Ishikawa (cell line): Measurements from ENCODE around the gene COL4A2.

ENCODE experiments used
- CEBPB ChIP-seq: IDR thresholded peaks from 2 replicates; pipeline ENCODE4 v1.6.1; 2012
- EP300 ChIP-seq: IDR thresholded peaks from 2 replicates; pipeline ENCODE4 v1.6.1; 2012; ENCODE audit warnings: borderline replicate concordance
- FOXM1 ChIP-seq: IDR thresholded peaks from 2 replicates; pipeline ENCODE4 v1.6.1; 2012; ENCODE audit warnings: low read depth, borderline replicate concordance
- REST ChIP-seq: IDR thresholded peaks from 2 replicates; pipeline ENCODE4 v1.6.1; 2012; ENCODE audit warnings: low read depth, mild to moderate bottlenecking
- TCF12 ChIP-seq: IDR thresholded peaks from 2 replicates; pipeline ENCODE4 v1.6.1; 2012; ENCODE audit warnings: low read depth
- USF1 ChIP-seq: IDR thresholded peaks from 2 replicates; pipeline ENCODE4 v1.6.1; 2012
- TF ChIP-seq, protein P1 (sequence below): IDR thresholded peaks from 2 replicates; pipeline ENCODE4 v1.6.1; 2012

GRCh38 chr13:110474713-110475112 lies 167.6 kb downstream of the COL4A2 start:
- TF ChIP-seq REST (no peak), EP300 (no peak), FOXM1 (no peak), USF1 (no peak), TCF12 (no peak), CEBPB (no peak)
- TF ChIP-seq, protein P1, sequence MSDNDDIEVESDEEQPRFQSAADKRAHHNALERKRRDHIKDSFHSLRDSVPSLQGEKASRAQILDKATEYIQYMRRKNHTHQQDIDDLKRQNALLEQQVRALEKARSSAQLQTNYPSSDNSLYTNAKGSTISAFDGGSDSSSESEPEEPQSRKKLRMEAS, result no peak
